HG03045 (cell line): Measurements from ENCODE around the gene WIPF1.

ENCODE experiments used
- ATAC-seq: cut with Tn5 transposase; IDR thresholded peaks from one replicate; pipeline ENCODE4 v1.9.1; 2021; ENCODE audit warnings: mild to moderate bottlenecking, moderate library complexity; ENCODE audit not compliant: unreplicated experiment

WIPF1 gene

DNA sequence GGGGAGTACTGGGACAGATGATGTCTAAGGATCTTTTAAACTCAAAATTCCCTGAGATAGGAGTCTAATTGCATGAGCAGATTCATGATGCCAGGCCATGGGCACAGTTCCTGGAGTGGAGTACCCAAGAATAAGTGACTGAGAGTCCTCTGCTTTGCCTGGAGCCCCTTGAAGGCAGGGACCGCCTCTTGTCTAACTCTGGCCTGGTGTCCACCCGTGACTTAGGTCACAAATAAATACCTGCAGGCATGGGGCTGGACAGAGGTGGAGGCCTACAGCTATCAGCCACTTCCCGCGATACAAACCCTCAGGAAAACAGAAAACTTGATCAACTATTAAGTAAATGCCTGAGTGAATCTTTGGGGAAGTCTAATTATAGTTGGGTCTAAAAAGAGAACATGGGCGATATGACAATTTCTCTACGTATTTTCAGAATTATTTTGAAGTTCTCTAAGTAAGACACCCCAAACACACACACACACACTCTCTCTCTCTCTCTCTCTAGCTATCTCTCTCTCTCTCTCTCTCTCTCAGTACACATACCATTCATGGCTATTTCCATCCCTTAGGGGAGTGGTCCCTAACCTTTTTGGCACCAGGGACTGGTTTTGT, 1.8 kb upstream of the WIPF1 start:
- no peak for ATAC-seq

DNA sequence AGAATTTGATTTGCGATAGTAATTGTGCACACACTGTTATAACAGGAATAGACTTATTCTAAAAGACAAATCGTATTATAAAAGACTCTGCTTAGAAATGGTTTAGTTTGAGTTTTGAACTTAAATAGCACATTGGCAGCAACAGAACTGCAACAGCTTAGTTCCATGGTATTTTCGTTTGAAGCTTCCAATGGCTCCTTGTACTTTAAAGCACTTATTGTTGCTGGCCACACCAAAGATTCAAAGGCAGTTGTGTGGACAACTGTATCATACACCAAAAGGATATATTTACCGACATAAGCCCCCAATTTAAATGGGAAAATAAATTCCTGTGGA, 627 bp downstream of the WIPF1 start:
- no peak for ATAC-seq

DNA sequence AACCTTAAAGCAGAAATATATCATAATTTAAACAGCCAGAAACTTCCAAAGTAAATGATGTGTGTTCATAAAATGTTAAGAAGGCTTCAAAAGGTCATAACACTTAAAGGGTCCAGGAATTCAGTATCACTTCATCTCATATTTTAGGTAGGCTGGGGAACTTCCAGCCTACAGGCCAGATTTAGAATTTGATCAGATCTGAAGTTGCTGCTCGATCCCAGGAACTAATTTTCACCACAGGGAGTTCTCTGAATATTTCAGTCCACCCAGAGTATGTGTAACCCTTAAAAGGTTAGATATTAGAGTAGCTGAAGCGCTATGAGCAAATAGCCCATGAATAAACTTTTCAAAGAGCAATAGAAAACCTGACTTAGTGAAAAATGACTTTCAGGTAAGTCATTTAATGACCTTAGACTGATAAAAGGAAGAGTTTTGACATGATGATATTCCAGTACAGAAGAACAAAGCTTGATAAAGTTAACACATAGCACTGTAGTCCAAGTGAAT, 1.7 kb downstream of the WIPF1 start:
- ATAC-seq = no peak

DNA sequence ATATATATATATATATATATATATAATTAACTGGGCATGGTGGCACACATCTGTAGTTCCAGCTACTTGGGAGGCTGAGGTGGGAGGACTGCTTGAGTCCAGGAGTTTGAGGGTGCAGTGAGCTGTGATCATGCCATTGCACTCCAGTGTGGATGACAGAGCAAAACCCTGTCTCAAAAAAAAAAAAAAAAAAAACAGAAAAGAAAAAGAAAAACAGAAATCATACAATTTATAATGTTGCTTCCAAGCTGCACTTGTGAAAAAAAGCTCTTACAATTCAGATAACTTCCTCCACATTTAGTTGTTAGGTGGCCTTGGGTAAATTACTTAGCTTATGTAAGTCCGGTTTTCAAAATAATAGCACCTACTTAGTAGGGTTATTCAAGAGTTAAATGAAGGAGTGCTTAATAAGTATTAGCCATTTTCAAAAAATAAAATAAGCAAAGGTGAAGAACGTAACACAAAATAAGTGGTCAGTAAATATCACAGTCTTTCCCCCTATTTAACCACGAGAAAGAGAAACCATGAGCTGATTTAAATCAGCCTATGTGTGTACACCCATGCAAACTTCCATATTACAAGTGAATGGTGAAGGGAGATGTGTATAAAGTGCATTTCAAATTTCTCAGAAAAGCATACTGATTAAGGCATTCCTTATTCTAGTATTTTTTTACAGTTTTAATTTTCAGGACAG, 2.3 kb downstream of the WIPF1 start:
- no peak for ATAC-seq

DNA sequence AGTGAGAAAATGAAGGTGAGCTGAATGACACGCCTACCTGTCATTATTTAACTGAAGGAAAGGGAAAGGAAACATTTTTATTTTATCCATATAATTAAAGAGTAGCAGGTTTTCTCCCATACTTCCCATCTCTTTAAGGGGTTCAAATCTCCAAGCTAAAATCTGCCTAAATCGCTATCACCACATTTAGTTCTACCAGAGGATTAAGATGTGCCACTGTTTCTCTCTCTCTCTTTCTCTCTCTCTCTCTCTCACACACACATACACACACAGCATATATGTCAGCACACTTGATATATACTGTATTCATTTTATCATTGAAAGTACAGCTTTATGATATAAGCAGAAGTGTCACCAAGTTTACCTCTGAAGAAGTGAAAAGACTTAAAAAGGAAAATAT, 3.1 kb downstream of the WIPF1 start:
- ATAC-seq = no peak

DNA sequence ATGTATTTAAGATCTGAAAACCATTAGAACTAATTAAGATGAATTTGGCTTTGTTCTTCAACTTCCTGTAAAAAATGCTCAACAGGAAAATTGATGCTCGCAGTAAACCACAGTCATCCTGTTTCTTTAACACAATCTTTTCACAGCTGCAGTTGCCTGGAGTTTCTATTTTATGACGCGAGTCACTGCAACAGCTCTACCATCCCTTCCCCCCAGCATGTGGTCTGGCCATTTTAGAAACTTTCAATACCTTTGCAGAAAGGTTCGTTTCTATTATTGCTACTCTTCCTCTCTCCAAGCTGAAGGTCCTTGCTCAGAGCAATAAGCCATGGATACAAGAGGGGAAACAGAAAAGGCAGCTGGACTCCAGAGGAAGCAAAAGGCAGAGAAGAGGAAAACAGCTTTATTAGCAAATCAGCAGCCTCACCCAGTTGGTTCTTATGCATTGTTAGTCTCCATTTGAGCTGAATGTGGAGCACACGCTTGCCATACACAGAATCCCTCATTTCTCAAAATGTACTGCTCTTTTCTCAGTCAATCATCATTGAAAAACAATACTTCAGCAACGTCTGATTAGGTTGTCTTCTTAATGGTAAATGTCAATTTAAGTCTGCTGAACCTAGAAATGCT, 3.9 kb downstream of the WIPF1 start:
- peak; percentile 69 for ATAC-seq

DNA sequence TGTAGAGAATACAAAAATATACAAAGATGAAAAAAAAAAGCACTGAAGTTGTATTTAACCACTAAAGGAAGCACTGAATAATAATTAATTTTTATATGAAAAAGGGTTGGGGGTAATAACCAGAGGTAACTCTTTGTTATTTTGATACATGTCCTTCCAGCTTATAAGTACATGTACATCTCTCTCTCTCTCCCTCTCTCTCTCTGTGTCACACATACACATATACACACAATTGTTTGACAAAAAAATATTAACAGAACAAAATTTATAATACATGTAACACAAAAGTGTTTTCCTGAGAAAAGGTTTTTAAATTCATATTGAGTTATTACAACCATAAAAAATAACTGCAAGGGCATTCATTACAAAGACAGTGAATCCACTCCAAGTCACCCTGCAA, 4.6 kb downstream of the WIPF1 start:
- no peak for ATAC-seq

DNA sequence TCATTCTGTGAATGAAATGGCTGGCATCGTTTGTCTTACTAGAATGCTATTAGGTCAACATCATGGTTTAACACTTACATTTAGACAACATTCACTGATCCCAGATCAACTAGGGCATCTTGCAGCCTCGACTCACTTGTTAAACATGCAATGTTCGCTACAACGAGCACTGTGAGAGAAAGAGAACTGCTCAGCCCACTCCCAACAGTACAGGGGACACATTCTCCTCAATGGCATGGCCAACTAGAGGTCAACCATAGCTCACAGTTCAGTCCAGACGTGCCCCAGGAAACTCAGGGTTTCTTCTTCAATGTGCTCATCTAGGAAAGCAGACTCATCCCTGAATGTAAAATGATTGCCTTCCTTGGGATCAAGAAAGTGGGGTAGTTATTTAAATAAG, 5.9 kb downstream of the WIPF1 start:
- no peak for ATAC-seq

DNA sequence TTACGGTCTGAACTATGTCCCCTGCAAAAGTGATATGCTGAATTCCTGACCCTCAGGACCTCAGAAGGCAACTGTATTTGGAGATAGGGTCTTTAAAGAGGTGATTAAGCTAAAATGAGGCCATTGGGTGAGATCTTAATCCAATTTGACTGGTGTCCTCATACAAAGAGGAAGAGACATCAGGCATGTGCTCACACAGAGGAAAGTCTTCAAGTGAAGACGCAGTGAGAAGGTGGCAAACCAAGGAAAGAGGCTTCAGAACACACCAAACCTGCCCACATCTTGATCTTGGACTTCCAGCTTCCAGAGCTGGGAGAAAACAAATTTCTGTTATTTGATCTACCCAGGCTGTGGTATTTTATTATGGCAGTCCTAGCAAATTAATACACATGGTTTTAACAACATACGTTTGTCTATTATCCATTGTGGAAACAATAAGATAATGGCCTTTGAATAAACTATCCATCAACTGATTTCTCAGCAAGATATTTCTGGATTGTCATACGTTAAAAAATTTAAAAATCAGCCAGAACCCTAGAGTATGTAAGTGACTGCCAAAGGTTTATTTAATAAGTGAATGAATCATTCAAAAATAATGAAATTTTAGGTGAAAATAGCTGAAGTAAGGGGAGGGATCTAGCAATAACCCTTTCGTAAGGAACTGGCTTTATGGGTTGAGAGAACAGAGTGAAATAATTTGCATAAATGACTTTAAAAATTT, 6.5 kb downstream of the WIPF1 start:
- no peak for ATAC-seq

DNA sequence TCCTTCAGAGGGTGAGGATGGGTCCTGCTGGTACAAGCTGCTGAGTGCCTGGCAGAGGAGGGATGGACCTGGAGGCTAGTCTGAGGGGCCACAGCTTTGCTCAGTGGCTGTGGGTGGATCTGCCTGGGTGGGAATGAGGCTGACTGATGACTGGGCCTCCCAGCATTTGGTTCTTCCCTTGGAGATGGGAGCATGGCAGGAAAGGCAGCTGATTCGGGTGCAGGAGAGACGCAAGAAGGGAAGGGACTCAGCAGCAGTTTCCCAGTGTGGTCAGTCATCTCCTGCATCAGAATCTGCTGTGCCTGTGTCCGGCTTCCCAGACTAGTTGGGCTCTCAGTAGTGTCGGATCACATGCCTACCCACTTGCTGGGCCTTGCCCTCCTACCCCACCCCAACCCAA, 7.3 kb downstream of the WIPF1 start:
- ATAC-seq = no peak

DNA sequence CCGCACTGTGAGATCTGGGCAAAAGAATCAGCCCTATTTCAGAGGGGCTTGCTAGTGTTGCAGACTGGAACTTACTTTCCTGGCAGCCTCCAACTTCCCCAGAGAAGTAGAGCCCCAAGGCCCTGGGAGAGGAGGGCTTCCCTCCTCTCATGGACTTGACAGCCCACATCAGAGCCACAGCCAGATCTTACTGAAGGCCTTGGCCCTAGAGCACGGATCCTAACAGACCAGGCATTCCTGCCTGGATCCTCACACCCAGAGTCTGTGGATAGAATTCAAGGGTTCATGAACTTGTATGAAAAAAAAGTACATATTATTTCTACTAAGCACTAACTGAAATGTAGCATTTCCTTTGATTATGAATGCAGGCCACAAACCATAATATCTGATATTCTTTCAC, 8.3 kb downstream of the WIPF1 start:
- ATAC-seq = no peak

DNA sequence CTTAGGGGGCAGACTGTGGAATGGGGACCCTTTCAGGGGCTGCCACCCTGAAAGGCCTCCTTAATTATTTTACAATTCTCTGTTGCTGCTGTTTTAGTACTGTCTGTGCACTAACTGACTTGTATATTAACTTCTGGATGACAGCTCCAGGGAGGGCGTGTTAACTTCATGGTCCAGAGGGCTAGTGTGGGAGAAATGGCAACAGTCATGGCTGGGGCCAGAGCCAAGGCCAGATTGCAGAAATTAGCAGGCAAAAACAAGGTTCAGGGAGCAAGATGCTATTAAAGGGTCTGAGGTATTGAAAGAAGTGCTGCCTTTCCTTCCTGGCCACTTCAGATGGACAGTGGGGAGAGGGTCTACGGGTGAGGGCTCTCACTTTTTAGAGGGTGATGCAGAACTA, 9.1 kb downstream of the WIPF1 start:
- ATAC-seq = no peak

DNA sequence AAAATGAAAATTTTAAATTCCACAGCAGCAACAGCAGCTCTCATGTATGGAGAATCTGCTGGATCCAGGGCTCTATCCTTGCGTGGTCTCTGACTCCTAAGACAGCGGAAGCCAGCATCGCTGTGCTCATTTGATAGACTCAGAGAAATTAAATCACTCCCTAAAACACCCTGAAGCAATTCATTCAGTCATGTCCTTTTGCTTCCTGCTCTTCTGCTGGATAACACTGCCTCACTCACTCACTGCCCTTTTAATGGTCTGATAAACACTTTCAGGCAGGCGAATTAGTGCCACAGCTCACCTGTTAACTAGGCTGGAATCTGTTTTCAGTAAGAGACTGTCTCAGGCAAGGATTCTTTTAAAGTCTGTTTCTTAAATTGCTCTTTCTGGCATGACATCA, 10.0 kb downstream of the WIPF1 start:
- no peak for ATAC-seq

DNA sequence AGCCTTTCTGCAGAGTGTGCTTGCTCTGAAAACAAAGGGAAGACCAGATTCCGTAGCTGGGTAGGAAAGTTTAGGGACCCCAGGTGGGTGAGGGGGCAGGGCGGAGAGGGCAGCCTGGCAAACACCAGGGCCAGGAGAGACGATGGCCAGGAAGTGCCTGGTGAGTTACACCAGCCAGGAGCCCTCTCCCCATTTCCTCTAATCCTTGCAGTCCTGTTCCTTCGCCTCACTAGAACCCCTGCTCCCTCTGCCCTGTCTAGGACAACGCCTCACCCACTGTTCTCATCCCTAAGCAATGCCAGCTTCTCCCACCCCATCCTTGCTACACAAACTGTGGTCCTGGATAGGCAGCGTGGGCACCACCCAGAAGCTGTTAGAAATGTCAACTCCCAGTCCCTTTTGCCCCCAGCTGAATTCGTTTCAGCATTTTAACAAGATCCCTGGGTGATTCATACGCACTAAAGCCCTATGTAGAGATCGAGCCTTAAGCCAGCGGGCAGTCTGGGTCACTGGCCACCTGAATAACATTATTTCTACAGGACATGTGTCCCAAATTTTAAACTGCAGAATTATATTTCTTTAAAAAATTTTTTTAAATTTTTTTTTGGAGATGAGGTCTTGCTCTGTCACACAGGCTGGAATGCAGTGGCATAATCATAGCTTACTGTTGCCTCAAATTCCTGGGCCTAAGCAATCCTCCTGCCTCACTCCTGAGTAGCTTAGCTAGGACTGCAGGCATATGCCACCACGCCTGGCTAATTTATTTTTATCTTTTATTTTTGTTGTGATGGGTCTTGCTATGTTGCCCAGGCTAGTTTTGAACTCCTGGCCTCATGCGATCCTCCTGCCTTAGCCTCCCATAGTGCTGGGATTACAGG, 10.9 kb downstream of the WIPF1 start:
- no peak for ATAC-seq

DNA sequence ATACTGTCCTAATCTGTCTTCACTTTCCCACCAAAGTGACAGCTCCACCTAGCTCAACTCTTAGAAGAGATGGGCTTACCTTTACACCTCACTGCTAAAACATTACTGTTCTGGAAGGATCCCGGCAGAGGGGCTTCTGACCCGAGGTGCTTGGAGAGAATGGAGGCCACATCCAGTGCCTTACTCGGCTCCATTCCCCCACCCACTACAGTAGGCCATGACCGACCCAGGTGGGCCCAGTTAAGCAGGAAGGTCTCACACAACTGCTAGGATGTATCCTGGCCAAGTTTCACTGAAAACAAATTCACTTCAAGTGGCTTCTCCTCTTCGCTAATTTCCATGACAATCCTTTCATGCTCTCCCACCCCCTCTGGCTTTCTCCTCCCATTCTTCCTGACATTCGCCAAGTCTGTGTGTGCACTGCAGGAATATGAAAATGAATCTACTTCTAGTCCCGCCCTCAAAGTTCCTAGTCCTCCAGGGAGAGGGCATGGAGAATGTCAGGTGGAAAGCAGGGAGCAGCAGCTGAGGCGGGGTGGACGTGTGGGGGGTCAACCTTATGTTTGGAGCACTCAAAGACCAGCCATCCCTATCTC, 11.8 kb downstream of the WIPF1 start:
- no peak for ATAC-seq

DNA sequence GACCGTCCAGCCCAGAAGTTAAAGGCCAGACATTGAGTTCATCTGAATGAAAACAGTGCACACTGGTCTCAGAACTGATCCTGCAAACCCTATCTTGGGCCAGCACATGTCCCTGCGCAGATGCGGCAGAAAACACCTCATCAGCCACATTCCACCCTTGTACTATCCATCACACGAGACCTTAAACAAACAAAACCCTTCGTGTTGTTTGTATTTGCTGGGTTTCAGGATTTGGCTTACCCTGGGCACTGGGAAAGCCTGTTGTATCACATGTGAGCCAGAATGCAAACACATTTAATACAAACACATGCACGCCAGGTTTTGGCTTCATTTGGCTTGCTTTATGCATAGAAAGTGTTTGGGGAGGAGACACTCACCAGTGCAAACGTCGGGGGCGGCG, 12.5 kb downstream of the WIPF1 start:
- no peak for ATAC-seq

DNA sequence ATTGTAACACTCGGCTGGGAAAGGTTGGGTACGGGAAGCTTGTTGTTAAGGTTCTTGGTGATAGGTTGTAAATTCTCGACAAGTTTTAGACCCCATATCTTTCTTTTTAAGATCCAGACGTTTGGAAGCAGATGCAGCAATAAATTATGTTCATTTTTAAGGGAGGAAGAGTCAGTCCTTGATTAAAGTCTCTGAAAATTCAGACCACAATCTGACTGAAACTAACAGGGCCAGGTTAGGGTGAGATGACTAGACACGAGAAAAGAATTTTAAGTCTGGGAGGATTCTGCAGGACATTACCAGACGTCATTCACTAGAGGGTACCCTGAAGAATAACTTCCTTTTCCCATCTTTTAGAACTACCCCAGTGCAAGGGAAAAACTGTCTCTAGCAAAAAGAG, 16.1 kb downstream of the WIPF1 start:
- no peak for ATAC-seq

DNA sequence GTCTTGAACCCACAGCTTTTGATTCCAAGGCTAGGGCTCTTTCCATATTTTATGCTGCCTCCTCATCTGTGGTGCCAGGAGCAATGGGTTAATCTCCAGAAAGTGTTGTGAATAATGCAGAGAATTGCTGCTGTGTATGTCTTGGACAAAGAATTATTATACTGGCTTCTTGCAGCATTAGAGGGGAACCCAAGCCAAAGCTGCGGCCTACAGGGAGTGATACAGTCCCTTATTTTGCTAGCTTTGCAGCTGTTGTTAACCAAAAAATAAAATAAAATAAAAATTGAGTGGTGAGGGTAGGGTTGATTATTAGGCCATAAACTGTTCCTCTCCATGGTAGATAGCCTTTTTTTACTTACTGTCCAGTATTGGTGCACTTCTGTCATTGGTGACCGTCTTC, 16.7 kb downstream of the WIPF1 start:
- no peak for ATAC-seq

DNA sequence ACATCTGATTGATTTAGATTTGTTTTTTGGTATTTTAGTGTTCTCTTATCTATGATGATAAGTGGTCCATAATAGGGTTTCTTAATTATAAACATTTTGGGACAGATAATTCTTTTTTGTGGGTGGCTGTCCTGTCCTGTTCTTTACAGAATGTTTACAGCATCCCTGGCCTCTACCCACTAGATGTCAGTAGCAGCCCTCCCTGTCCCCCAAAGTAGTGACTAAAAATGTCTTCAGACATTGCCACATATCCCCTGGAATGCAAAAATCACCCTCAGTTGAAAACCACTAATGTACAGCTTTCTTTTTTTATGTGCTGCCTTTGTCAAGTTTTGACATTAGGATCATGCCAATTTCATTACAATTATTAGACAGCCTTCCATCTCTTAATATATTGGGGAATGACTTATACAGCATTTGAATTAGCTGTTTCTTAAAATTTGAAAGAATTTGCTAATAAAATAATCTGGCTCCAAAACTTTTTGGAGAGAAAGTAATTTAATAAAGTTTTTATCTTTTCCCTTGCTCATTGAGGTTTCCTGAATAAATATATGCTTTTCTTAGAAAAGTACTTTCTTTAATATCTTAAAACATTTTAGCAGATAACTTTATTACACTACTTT, 19.5 kb downstream of the WIPF1 start:
- ATAC-seq = no peak

DNA sequence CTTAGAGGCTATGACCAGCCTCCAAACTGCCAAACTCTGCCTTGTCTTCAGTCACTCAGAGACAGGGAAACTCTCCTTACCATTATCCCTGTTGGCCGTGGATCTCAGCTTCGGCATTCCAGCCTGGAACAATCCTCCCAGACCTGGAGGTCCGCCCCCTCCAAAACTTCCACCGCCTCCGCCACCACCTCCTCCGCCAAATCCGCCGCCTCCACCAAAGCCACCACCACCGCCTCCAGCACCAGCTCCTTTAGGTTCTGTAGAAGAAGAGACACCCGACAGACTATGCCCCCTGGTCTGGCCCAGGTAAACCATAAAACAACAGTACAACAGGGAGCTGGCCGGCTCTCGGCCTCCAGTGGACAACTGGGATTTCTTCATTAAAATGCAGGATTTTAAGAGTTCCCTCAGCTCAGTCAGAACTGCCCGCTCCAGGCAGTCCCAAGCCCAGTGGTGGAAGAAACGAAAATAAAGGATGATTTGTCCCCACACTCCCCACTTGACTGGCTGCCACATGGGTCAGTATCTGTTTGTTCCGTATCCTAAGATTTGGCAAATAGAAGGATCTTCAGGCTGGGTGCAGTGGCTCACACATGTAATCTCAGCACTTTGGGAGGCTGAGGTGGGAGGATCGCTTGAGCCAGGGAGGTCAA, 22.4 kb downstream of the WIPF1 start:
- ATAC-seq = no peak
